GM12878 (cell line): ENCODE data around the gene ATG5. TPM values are rescaled to one million over a fixed set of nuclear protein-coding genes. Genes with fewer than 3 reads are reported as not detected.
A peak's percentile ranks its signal among the peaks of the same experiment; 100 is the strongest.

ENCODE experiments used
- BACH1 ChIP-seq: fragments of 450-650 bp; IDR thresholded peaks from 2 replicates; pipeline ENCODE4 v1.6.1; 2017; ENCODE audit warnings: mild to moderate bottlenecking, borderline replicate concordance
- BMI1 ChIP-seq: fragments of 450-650 bp; IDR thresholded peaks from 2 replicates; pipeline ENCODE4 v1.6.1; 2016; ENCODE audit warnings: mild to moderate bottlenecking, moderate library complexity, borderline replicate concordance
- BRCA1 ChIP-seq: IDR thresholded peaks from 2 replicates; pipeline ENCODE4 v1.6.1; 2011; ENCODE audit warnings: low read depth, low read length, improper control_type of control experiment
- CTCF ChIP-seq, 3 experiments: IDR thresholded peaks in 2 of 3; conservative IDR thresholded peaks in 1 of 3; 2 replicates each; pipeline ENCODE4 v1.5.1; 2011; ENCODE audit warnings: low read depth in 3 of 3, low read length in 3 of 3, mild to moderate bottlenecking in 3 of 3, control low read depth in 2 of 3, moderate library complexity in 2 of 3, inconsistent platforms in 1 of 3, mixed read lengths in 1 of 3; ENCODE audit not compliant: control insufficient read depth in 2 of 3, insufficient read depth in 1 of 3; ENCODE audit errors: extremely low read depth in 1 of 3
- E2F4 ChIP-seq: IDR thresholded peaks from 2 replicates; pipeline ENCODE4 v1.6.1; 2012; ENCODE audit warnings: low read depth, low read length, improper control_type of control experiment
- EGR1 ChIP-seq, 2 experiments: IDR thresholded peaks; 1 replicate in 1 of 2; 2 replicates in 1 of 2; pipeline ENCODE4 v1.6.1; 2011 to 2012; ENCODE audit warnings: low read depth in 2 of 2, low read length in 2 of 2, borderline replicate concordance in 1 of 2, mild to moderate bottlenecking in 1 of 2, moderate library complexity in 1 of 2
- FOXK2 ChIP-seq: fragments of 450-650 bp; IDR thresholded peaks from 2 replicates; pipeline ENCODE4 v1.6.1; 2017; ENCODE audit warnings: mild to moderate bottlenecking, moderate library complexity
- FOXM1 ChIP-seq: IDR thresholded peaks from 2 replicates; pipeline ENCODE4 v1.6.1; 2012; ENCODE audit warnings: low read depth, mild to moderate bottlenecking, inconsistent platforms, low read length, moderate library complexity
- HCFC1 ChIP-seq: fragments of 150-350 bp; IDR thresholded peaks from 2 replicates; pipeline ENCODE4 v1.6.1; 2014; ENCODE audit warnings: low read length
- NFXL1 ChIP-seq: fragments of 450-650 bp; IDR thresholded peaks from 2 replicates; pipeline ENCODE4 v1.6.1; 2017; ENCODE audit warnings: antibody characterized with exemption, mild to moderate bottlenecking, borderline replicate concordance
- PBX3 ChIP-seq: IDR thresholded peaks from 2 replicates; pipeline ENCODE4 v1.6.1; 2011; ENCODE audit warnings: mild to moderate bottlenecking, low read depth, low read length, moderate library complexity; ENCODE audit not compliant: insufficient replicate concordance
- RAD21 ChIP-seq: IDR thresholded peaks from 2 replicates; pipeline ENCODE4 v1.6.1; 2011; ENCODE audit warnings: mild to moderate bottlenecking, low read depth, low read length, moderate library complexity; ENCODE audit not compliant: insufficient read depth
- RAD51 ChIP-seq: fragments of 450-650 bp; IDR thresholded peaks from 2 replicates; pipeline ENCODE4 v1.6.1; 2016; ENCODE audit warnings: moderate library complexity, mild to moderate bottlenecking, inconsistent platforms
- RELA ChIP-seq: fragments of 450-650 bp; IDR thresholded peaks from 2 replicates; pipeline ENCODE4 v1.8.0; 2014; ENCODE audit warnings: borderline replicate concordance; ENCODE audit not compliant: partially characterized antibody
- RUNX3 ChIP-seq: IDR thresholded peaks from 2 replicates; pipeline ENCODE4 v1.6.1; 2012; ENCODE audit warnings: low read length, inconsistent platforms
- SMC3 ChIP-seq: IDR thresholded peaks from 2 replicates; pipeline ENCODE4 v1.6.1; 2011; ENCODE audit warnings: low read length, improper control_type of control experiment, borderline replicate concordance
- TAF1 ChIP-seq: IDR thresholded peaks from 2 replicates; pipeline ENCODE4 v1.6.1; 2011; ENCODE audit warnings: mild to moderate bottlenecking, low read depth, low read length, borderline replicate concordance
- TBL1XR1 ChIP-seq: IDR thresholded peaks from 2 replicates; pipeline ENCODE4 v1.6.1; 2012; ENCODE audit warnings: low read depth, low read length, improper control_type of control experiment
- TCF12 ChIP-seq: IDR thresholded peaks from 2 replicates; pipeline ENCODE4 v1.6.1; 2011; ENCODE audit warnings: low read depth, mild to moderate bottlenecking, low read length
- ZNF24 ChIP-seq: fragments of 450-650 bp; IDR thresholded peaks from 2 replicates; pipeline ENCODE4 v1.6.1; 2017; ENCODE audit warnings: antibody characterized with exemption, mild to moderate bottlenecking
- ZNF274 ChIP-seq: IDR thresholded peaks from one replicate; pipeline ENCODE4 v1.8.0; 2011; ENCODE audit not compliant: insufficient read length, insufficient read depth
- ZNF592 ChIP-seq: fragments of 450-650 bp; IDR thresholded peaks from 2 replicates; pipeline ENCODE4 v1.6.1; 2017; ENCODE audit warnings: mild to moderate bottlenecking, moderate library complexity
- polyA plus RNA-seq, 11 experiments: library from polyadenylated mRNA; depleted of rRNA in 4 of 11; unstranded in 6 of 11; stranded (reverse) in 5 of 11; fragments of >200 nt; fragmentation: Nextera tagmentation in 4 of 11; fragmentation: Illumina TruSeq in 1 of 11; extraction: Ambion mirVana in 4 of 11; extraction: Trizol in 1 of 11; gene quantifications; 1 replicate in 1 of 11; 2 replicates in 10 of 11; pipeline versions ENCODE4 v1.2.1 to v1.2.3, GENCODE V29; 2011 to 2016; ENCODE audit warnings: inconsistent platforms in 2 of 11, missing spikeins in 2 of 11, low read depth in 1 of 11
- total RNA-seq, 4 experiments: library from RNA; depleted of rRNA in 3 of 4; stranded (reverse); fragments of >200 nt in 3 of 4; fragmentation: Illumina TruSeq in 1 of 4; extraction: Trizol in 1 of 4; gene quantifications; 2 replicates each; pipeline versions ENCODE4 v1.2.1 to v1.2.3, GENCODE V29; 2013 to 2021

The ATG5 gene
- total and polyA plus RNA-seq, 10 of the 15 experiments (the other 5 are each of a cell fraction or from before 2014, with no cell fraction given), result 12.9 to 51.8 (median 23.9) TPM

- no peak for TF ChIP-seq E2F4
- no peak for TF ChIP-seq PBX3
- TF ChIP-seq BACH1, result peak; percentile 85; the same call in 1 of the 2 replicates
- TF ChIP-seq HCFC1, result peak; percentile 84
- no peak for TF ChIP-seq NFXL1
- no peak for TF ChIP-seq ZNF24
- TF ChIP-seq RAD21, result no peak
- TF ChIP-seq RAD51, result peak; percentile 93
- TF ChIP-seq ZNF592, result no peak
- TF ChIP-seq TCF12, result peak; percentile 55; the same call in 1 of the 2 replicates
- no peak for TF ChIP-seq ZNF274
- no peak; the same call in none of the 2 replicates for TF ChIP-seq FOXK2
- TF ChIP-seq TBL1XR1, result 0 out of 2 replicates have a peak, but pooled peaks have one; percentile 17
- peak; percentile 63 for TF ChIP-seq TAF1
- TF ChIP-seq EGR1 (IDR thresholded peaks at IDR 0.05; ENCODE audit: borderline replicate concordance in 1 of 2, low read depth in 2 of 2, low read length in 2 of 2), result peak in 1 of 2 experiments; percentile 11; a peak in 2 of 3 replicates
- no peak for TF ChIP-seq FOXM1
- TF ChIP-seq BMI1, result no peak
- TF ChIP-seq CTCF (IDR thresholded peaks at IDR 0.05 in 2 of 3, conservative IDR thresholded peaks at IDR 0.05 in 1 of 3; ENCODE audit: control insufficient read depth in 2 of 3, extremely low read depth in 1 of 3, insufficient read depth in 1 of 3, low read depth in 3 of 3, low read length in 3 of 3), result no peak
- peak; percentile 84 for TF ChIP-seq RUNX3
- no peak for TF ChIP-seq BRCA1
- no peak for TF ChIP-seq SMC3
- peak; percentile 89 for TF ChIP-seq RELA
These were observed at the start of gene ATG5 (continued) for GRCh38 chr6:106325336-106326178.
